IMR-90 (cell line): ENCODE measurements around the gene TLR1. TPM values are rescaled to one million over a fixed set of nuclear protein-coding genes. Genes with fewer than 3 reads are reported as not detected.

ENCODE experiments used
- ATAC-seq: fragments of 200-7000 bp; cut with Tn5 transposase; 2 replicates; pipeline ENCODE4 v1.9.1; 2020; ENCODE audit warnings: low read depth, mild to moderate bottlenecking, moderate library complexity
- BruUV-seq: library from RNA; stranded (reverse); fragments of 400-500 nt; replicated peaks from 2 replicates; lab custom pipeline; 2021; lab: Mats Ljungman, UMichigan
- CTCF ChIA-PET: fragments of 300-600 bp; formaldehyde crosslinking; extraction: SDS; loops from one replicate; lab custom pipeline; 2021; ENCODE audit warnings: antibody characterized with exemption; lab: Yijun Ruan, JAX
- POLR2A ChIA-PET: fragments of 300-600 bp; sonication (Branson Sonifier 250); formaldehyde crosslinking; loops from one replicate; lab custom pipeline; 2022; ENCODE audit warnings: antibody characterized with exemption; ENCODE audit not compliant: unreplicated experiment; lab: Charles Lee
- DNase-seq: peaks from one replicate; pipeline ENCODE4 v3.0.0; 2013
- H2AFZ ChIP-seq: replicated peaks from 2 replicates; pipeline ENCODE3; 2013; ENCODE audit warnings: low read length, mild to moderate bottlenecking; ENCODE audit not compliant: poor library complexity
- H2AK5ac ChIP-seq: 2 replicates; pipeline ENCODE4 v1.6.1; 2013; ENCODE audit warnings: low read depth, low read length, inconsistent platforms
- H2AK9ac ChIP-seq: replicated peaks from 2 replicates; pipeline ENCODE3; 2013; ENCODE audit warnings: mild to moderate bottlenecking, low read depth, low read length, moderate library complexity; ENCODE audit not compliant: poor library complexity
- H2BK120ac ChIP-seq: 2 replicates; pipeline ENCODE4 v1.6.1; 2013; ENCODE audit warnings: low read depth, low read length, inconsistent platforms
- H2BK15ac ChIP-seq: 3 replicates; pipeline ENCODE4 v1.6.1; 2013; ENCODE audit warnings: low read depth, low read length, inconsistent platforms
- H2BK20ac ChIP-seq: 2 replicates; pipeline ENCODE4 v1.6.1; 2013; ENCODE audit warnings: low read depth, mild to moderate bottlenecking, inconsistent platforms, low read length, moderate library complexity
- H2BK5ac ChIP-seq: 2 replicates; pipeline ENCODE4 v1.6.1; 2013; ENCODE audit warnings: mild to moderate bottlenecking, low read depth, low read length, inconsistent platforms; ENCODE audit not compliant: poor library complexity, severe bottlenecking
- H3K14ac ChIP-seq: replicated peaks from 2 replicates; pipeline ENCODE4 v1.6.1; 2013; ENCODE audit warnings: low read depth, low read length, inconsistent platforms
- H3K18ac ChIP-seq: 2 replicates; pipeline ENCODE4 v1.6.1; 2013; ENCODE audit warnings: low read depth, low read length, control low read depth
- H3K23ac ChIP-seq: 2 replicates; pipeline ENCODE4 v1.6.1; 2013; ENCODE audit warnings: low read depth, low read length, inconsistent platforms
- H3K27ac ChIP-seq: 2 replicates; pipeline ENCODE4 v1.5.1; 2013; ENCODE audit warnings: mild to moderate bottlenecking, control low read depth, low read length; ENCODE audit not compliant: insufficient read depth
- H3K27me3 ChIP-seq: 2 replicates; pipeline ENCODE4 v1.6.1; 2013; ENCODE audit warnings: low read length; ENCODE audit not compliant: control insufficient read depth, insufficient read depth
- H3K36me3 ChIP-seq: 2 replicates; pipeline ENCODE4 v1.6.1; 2013; ENCODE audit warnings: low read length, mixed read lengths; ENCODE audit not compliant: control insufficient read depth, insufficient read depth
- H3K4ac ChIP-seq: 2 replicates; pipeline ENCODE4 v1.6.1; 2013; ENCODE audit warnings: low read depth, low read length, inconsistent platforms
- H3K4me1 ChIP-seq: 2 replicates; pipeline ENCODE4 v1.6.1; 2013; ENCODE audit warnings: low read length, mixed read lengths; ENCODE audit not compliant: control insufficient read depth, insufficient read depth
- H3K4me2 ChIP-seq: 2 replicates; pipeline ENCODE4 v1.6.1; 2013; ENCODE audit warnings: low read depth, mild to moderate bottlenecking, control low read depth, low read length, moderate library complexity
- H3K4me3 ChIP-seq: 2 replicates; pipeline ENCODE4 v1.5.1; 2013; ENCODE audit warnings: low read depth, mild to moderate bottlenecking, control low read depth, low read length, moderate library complexity; ENCODE audit not compliant: insufficient read depth
- H3K56ac ChIP-seq: 2 replicates; pipeline ENCODE4 v1.6.1; 2013; ENCODE audit warnings: low read length, inconsistent platforms; ENCODE audit not compliant: insufficient read depth; ENCODE audit errors: extremely low read depth
- H3K79me1 ChIP-seq, 2 experiments: 2 replicates each; pipeline ENCODE4 v1.6.1; 2013; ENCODE audit warnings: low read length in 2 of 2, inconsistent platforms in 1 of 2, low read depth in 1 of 2
- H3K9ac ChIP-seq: 2 replicates; pipeline ENCODE4 v1.6.1; 2013; ENCODE audit warnings: low read depth, low read length, control low read depth
- H3K9me1 ChIP-seq: 2 replicates; pipeline ENCODE4 v1.6.1; 2013; ENCODE audit warnings: low read length, inconsistent platforms; ENCODE audit not compliant: insufficient read depth
- H3K9me3 ChIP-seq: 2 replicates; pipeline ENCODE4 v1.6.1; 2013; ENCODE audit warnings: low read length; ENCODE audit not compliant: control insufficient read depth, insufficient read depth
- H4K20me1 ChIP-seq: 2 replicates; pipeline ENCODE4 v1.6.1; 2013; ENCODE audit warnings: low read length, inconsistent platforms; ENCODE audit not compliant: insufficient read depth
- H4K5ac ChIP-seq: 2 replicates; pipeline ENCODE4 v1.6.1; 2013; ENCODE audit warnings: mild to moderate bottlenecking, low read depth, low read length, control low read depth
- H4K8ac ChIP-seq, 2 experiments: 2 replicates each; pipeline ENCODE4 v1.6.1; 2013; ENCODE audit warnings: low read depth in 2 of 2, low read length in 2 of 2, control low read depth in 1 of 2, inconsistent platforms in 1 of 2
- H4K91ac ChIP-seq: 2 replicates; pipeline ENCODE4 v1.6.1; 2013; ENCODE audit warnings: low read depth, low read length, inconsistent platforms; ENCODE audit not compliant: insufficient read depth
- CHD1 ChIP-seq: IDR thresholded peaks from 2 replicates; pipeline ENCODE4 v1.6.1; 2012; ENCODE audit warnings: low read depth, low read length, improper control_type of control experiment
- CTCF ChIP-seq: conservative IDR thresholded peaks from 2 replicates; pipeline ENCODE4 v1.5.1; 2012; ENCODE audit warnings: mild to moderate bottlenecking, low read depth, low read length, improper control_type of control experiment
- MAFK ChIP-seq: IDR thresholded peaks from 2 replicates; pipeline ENCODE4 v1.6.1; 2012; ENCODE audit warnings: low read depth, low read length, improper control_type of control experiment
- MXI1 ChIP-seq: IDR thresholded peaks from 2 replicates; pipeline ENCODE4 v1.6.1; 2012; ENCODE audit warnings: low read depth, mild to moderate bottlenecking, low read length, moderate library complexity, borderline replicate concordance
- RAD21 ChIP-seq: IDR thresholded peaks from 2 replicates; pipeline ENCODE4 v1.6.1; 2012; ENCODE audit warnings: low read length, improper control_type of control experiment
- SMC3 ChIP-seq: fragments of 150-350 bp; IDR thresholded peaks from 2 replicates; pipeline ENCODE4 v1.6.1; 2016; ENCODE audit warnings: low read depth, mild to moderate bottlenecking, antibody characterized with exemption, low read length, moderate library complexity
- WGBS, 2 experiments: methylation state at CpG; one replicate each; pipeline versions ENCODE4 v1.1.5 to v1.1.7; 2013; ENCODE audit warnings: missing lambda C conversion rate in 2 of 2; ENCODE audit not compliant: insufficient read length in 1 of 2; ENCODE audit errors: extremely low coverage in 2 of 2; 5-methylcytosine and 5-hydroxymethylcytosine counted together
- dilution Hi-C: fragments of 300-500 bp; cut with HindIII; formaldehyde crosslinking; loops from one replicate; pipeline ENCODE4 v1.14.3; 2018; ENCODE audit warnings: low sequenced_read_pairs; ENCODE audit not compliant: unreplicated experiment
- in situ Hi-C: fragments of 300-500 bp; cut with MboI; formaldehyde crosslinking; loops from 3 replicates; pipeline ENCODE4 v1.14.3; 2019; ENCODE audit warnings: low sequenced_read_pairs, inconsistent platforms, mixed read lengths
- intact Hi-C: fragments of 100-400 bp; cut with micrococcal nuclease; formaldehyde crosslinking; loops from 2 replicates; pipeline ENCODE4 v1.10.0; 2022
- polyA plus RNA-seq, 3 experiments: library from polyadenylated mRNA; depleted of rRNA; stranded (reverse); fragments of >200 nt; gene quantifications; 2 replicates each; pipeline ENCODE4 v1.2.3, GENCODE V29; 2012; ENCODE audit warnings: low replicate concordance in 1 of 3
- total RNA-seq: library from RNA; depleted of rRNA; stranded (reverse); fragments of >200 nt; gene quantifications from 2 replicates; pipeline ENCODE4 v1.2.3, GENCODE V29; 2012

The TLR1 gene
- total and polyA plus RNA-seq, 2 of the 4 experiments (the other 2 are of a cell fraction), result 0.24 to 1.1 TPM

- Histone ChIP-seq H3K9me1 (peaks cover 3% of the 10 kb centered on the region), H2BK15ac (peak overlapping the region; percentile 10; the same call in 1 of the 3 replicates), H3K9me3 (no peaks in the 10 kb centered on the region), H3K23ac (no peak overlapping the region), H3K14ac (no peak overlapping the region), H3K4me1 (no peaks in the 10 kb centered on the region), H3K18ac (no peak overlapping the region), H3K9ac (peak overlapping the region; percentile 4; the same call in 1 of the 2 replicates), H4K5ac (0 out of 2 replicates have a peak overlapping the region, but pooled peaks have one; percentile 9), H2AK9ac (no peak overlapping the region), H3K4me2 (peak overlapping the region; percentile 23; the same call in 1 of the 2 replicates), H2BK5ac (no peak overlapping the region), H2AFZ (peak overlapping the region; percentile 85), H3K27ac (no peak overlapping the region), H2AK5ac (no peak overlapping the region), H3K79me1 (no peaks in the 10 kb centered on the region), H4K8ac (peak overlapping the region in 1 of 2 experiments; percentile 47; a peak in 1 of 4 replicates), H3K36me3 (no peaks in the 10 kb centered on the region), H3K4ac (no peak overlapping the region), H4K20me1 (no peaks in the 10 kb centered on the region), H2BK120ac (0 out of 2 replicates have a peak overlapping the region, but pooled peaks have one; percentile 0), H3K27me3 (no peaks in the 10 kb centered on the region), H4K91ac (no peak overlapping the region), H3K4me3 (no peak overlapping the region), H3K56ac (no peak overlapping the region), H2BK20ac (no peak overlapping the region)
- DNase-seq (peak; percentile 80), ATAC-seq (peak; percentile 95)
- dilution Hi-C loops (no loop called here), in situ Hi-C loops (loop anchor here (5.0 kb wide), 1 partner anchor 98 kb away; the partner anchor contains the start of gene TLR6), intact Hi-C loops (loop anchor here (1.0 to 10.0 kb wide), 3 partner anchors 98 to 686 kb away; partner anchors contain the start of gene TLR6)
- POLR2A ChIA-PET, result no interaction called here
- no TSS peak for BruUV-seq
- CTCF ChIA-PET, result interaction anchor here (0.6 to 2.1 kb wide), 11 partner anchors 11 to 549 kb away, joined by 3 to 10 read pairs (median 3); partner anchors contain the start of genes TLR1 and TLR10
- WGBS, 2 experiments, result 7% methylated on average over 7 of the region's 8 CpGs; no CpG with 5 or more reads in 1 of the 2 experiments
- TF ChIP-seq RAD21, result peak; percentile 83
- TF ChIP-seq SMC3, result peak; percentile 69
- no peak for TF ChIP-seq MXI1
- TF ChIP-seq MAFK, result peak; percentile 72
- TF ChIP-seq CTCF, result peak; percentile 83
- no peak for TF ChIP-seq CHD1
Measured at GRCh38 chr4:38759113-38759789, 45.3 kb downstream of the TLR1 start.
